AG10803 (cell line): Measurements from ENCODE around the gene TRAPPC3L.

Experiments
- DNase-seq: peaks from one replicate; pipeline ENCODE4 v3.0.0; 2010; ENCODE audit warnings: low read depth
- H3K4me3 ChIP-seq: 2 replicates; pipeline ENCODE4 v1.5.1; 2011; ENCODE audit warnings: mild to moderate bottlenecking, low read length, control low read depth
- CTCF ChIP-seq: conservative IDR thresholded peaks from 2 replicates; pipeline ENCODE4 v1.5.1; 2011; ENCODE audit warnings: mild to moderate bottlenecking, low read length, control low read depth, inconsistent platforms

TRAPPC3L gene

DNA sequence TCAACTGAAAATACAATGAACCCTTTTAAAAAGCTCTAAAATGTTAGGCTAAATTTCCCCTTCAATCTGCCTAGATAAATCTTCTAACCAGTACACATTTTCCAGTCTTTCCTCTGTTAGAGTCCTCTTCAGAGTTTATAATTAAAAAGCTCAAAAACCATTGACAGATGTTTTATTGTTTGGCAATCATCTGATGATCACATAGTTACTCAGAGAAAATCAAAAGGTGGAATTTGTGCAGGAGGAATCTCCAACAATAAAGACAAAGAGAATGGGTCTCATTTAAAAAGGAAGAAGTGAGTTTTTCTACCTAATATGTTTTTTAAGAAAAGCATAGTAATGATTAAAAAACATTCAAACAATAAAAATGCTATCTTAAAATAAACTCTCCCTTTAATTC lies 3.1 kb downstream of the TRAPPC3L start:
- no peak for DNase-seq
- H3K4me3 ChIP-seq, result no peak overlapping the region

GRCh38 chr6:116536216-116536621 lies 9.3 kb downstream of the TRAPPC3L start:
- DNase-seq, result peak; percentile 66
- no peak overlapping the region for H3K4me3 ChIP-seq
- peak; percentile 73 for TF ChIP-seq CTCF

More for the DNA sequence above, 3.1 kb downstream of the TRAPPC3L start:
- TF ChIP-seq CTCF, result no peak

DNA sequence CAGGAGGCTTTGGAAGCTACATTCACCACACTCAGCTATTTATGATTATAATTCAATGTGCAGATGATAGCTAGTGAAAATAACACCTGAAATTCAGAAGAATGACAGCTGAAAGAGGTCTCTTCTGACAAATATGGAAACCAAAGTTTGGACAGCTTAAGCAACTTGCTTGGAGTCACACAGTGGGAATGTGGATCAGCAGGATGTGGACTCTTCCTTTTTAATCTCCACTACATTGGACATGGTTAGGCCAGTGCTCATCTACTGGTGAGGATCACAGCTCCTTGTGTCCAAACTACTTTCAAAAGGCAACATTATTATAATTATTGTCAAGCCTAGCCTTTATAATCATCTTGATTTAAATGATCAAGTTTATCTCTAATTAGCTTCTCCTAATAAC lies 10.4 kb downstream of the TRAPPC3L start:
- no peak overlapping the region for H3K4me3 ChIP-seq
- TF ChIP-seq CTCF, result no peak
- no peak for DNase-seq

DNA sequence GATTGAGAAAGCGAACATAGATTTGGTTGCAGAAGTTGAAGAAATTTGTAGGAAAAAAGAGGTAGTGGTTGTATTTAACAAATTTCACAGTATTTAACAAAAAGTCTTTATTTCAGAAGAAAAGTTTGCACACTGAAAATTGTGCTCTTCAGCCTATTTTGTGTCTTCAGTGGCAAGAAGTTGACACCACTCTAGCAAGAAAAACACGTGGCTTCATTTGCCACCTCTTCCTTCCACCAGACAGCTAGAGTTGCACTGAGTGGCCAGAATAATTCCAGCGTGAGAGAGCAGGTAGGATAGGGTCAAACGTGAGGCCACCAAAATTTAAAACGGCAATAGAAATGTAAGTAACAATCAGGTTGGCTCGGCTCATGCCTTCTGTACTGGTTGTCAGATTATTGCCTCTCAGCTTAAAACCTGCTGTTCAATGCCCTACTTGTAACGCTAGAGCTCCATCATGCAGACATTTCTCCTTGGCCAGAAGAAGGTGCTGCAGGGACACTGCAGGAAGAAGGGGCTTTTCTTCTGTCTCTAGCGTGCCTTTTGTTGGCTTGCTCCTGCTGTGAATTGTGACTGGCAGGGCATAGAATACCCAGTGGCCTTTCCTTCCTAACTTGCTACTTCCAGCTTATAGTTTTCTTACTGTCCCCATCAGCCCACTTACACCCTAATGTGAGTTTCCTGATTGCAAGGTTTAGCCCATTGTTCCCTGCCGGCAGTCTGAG lies 12.1 kb downstream of the TRAPPC3L start:
- H3K4me3 ChIP-seq, result no peak overlapping the region
- no peak for DNase-seq
- TF ChIP-seq CTCF, result peak; percentile 19; the same call in 1 of the 2 replicates

- peak; percentile 74 for DNase-seq
Measured at GRCh38 chr6:116531675-116532570, 13.6 kb downstream of the TRAPPC3L start.

GRCh38 chr6:116530436-116530835 lies 15.0 kb downstream of the TRAPPC3L start:
- no peak for DNase-seq
- no peak for TF ChIP-seq CTCF
- H3K4me3 ChIP-seq, result no peak overlapping the region

More at GRCh38 chr6:116531675-116532570, 13.6 kb downstream of the TRAPPC3L start:
- no peak overlapping the region for H3K4me3 ChIP-seq
- TF ChIP-seq CTCF, result peak; percentile 90
